WTC11 (cell line): ENCODE measurements around the gene CCDC87. TPM values are rescaled to one million over a fixed set of nuclear protein-coding genes. Genes with fewer than 3 reads are reported as not detected.
A peak's percentile ranks its signal among the peaks of the same experiment; 100 is the strongest.

Source experiments
- ATAC-seq: fragments of 200-7000 bp; cut with Tn5 transposase; 2 replicates; pipeline ENCODE4 v1.10.0; 2021; ENCODE audit warnings: mild to moderate bottlenecking, moderate library complexity
- CTCF ChIA-PET: fragments of 300-600 bp; sonication (Branson Sonifier 250); formaldehyde crosslinking; loops from one replicate; lab custom pipeline; 2021; ENCODE audit warnings: antibody characterized with exemption; lab: Charles Lee
- POLR2A ChIA-PET: fragments of 350-600 bp; sonication (Branson Sonifier 250); formaldehyde crosslinking; loops from one replicate; lab custom pipeline; 2021; ENCODE audit warnings: antibody characterized with exemption; lab: Charles Lee
- DNase-seq: peaks from one replicate; pipeline ENCODE4 v3.0.0; 2021; ENCODE audit warnings: low spot score
- H3K27ac Mint-ChIP-seq: 2 replicates; pipeline ENCODE4 v1.8.0; 2021; ENCODE audit warnings: mixed read lengths
- H3K27me3 Mint-ChIP-seq: 2 replicates; pipeline ENCODE4 v1.8.0; 2021; ENCODE audit warnings: low read depth, mild to moderate bottlenecking, moderate library complexity, mixed read lengths
- H3K36me3 Mint-ChIP-seq: 2 replicates; pipeline ENCODE4 v1.8.0; 2021; ENCODE audit warnings: mixed read lengths
- H3K4me1 Mint-ChIP-seq: 2 replicates; pipeline ENCODE4 v1.8.0; 2022; ENCODE audit warnings: mixed read lengths
- H3K4me3 Mint-ChIP-seq: 2 replicates; pipeline ENCODE4 v1.8.0; 2021; ENCODE audit warnings: mild to moderate bottlenecking, moderate library complexity, mixed read lengths
- H3K9me3 Mint-ChIP-seq: 2 replicates; pipeline ENCODE4 v1.8.0; 2021; ENCODE audit warnings: mixed read lengths
- CREB1 ChIP-seq: sonication (generic); formaldehyde crosslinking; IDR thresholded peaks from 2 replicates; pipeline ENCODE4 v1.8.0; 2023; ENCODE audit warnings: mild to moderate bottlenecking, missing genetic modification reagents
- EMX1 ChIP-seq: fragments of 250-450 bp; sonication (Bioruptor Pico); IDR thresholded peaks from 2 replicates; pipeline ENCODE4 v1.8.0; 2021; ENCODE audit warnings: mild to moderate bottlenecking
- ESRRA ChIP-seq: sonication (generic); formaldehyde crosslinking; IDR thresholded peaks from 2 replicates; pipeline ENCODE4 v1.8.1; 2022; ENCODE audit warnings: mild to moderate bottlenecking, missing genetic modification reagents, borderline replicate concordance
- GTF2I ChIP-seq: fragments of 250-450 bp; sonication (Bioruptor Pico); conservative IDR thresholded peaks from 2 replicates; pipeline ENCODE4 v1.4.0; 2021; ENCODE audit warnings: mild to moderate bottlenecking
- HMGA2 ChIP-seq: fragments of 250-450 bp; sonication (Bioruptor Pico); IDR thresholded peaks from 2 replicates; pipeline ENCODE4 v1.4.0; 2021; ENCODE audit warnings: mild to moderate bottlenecking, moderate library complexity
- IRF2 ChIP-seq: sonication (generic); formaldehyde crosslinking; IDR thresholded peaks from 2 replicates; pipeline ENCODE4 v1.8.0; 2022; ENCODE audit warnings: low read depth, missing genetic modification reagents, borderline replicate concordance
- JUN ChIP-seq: sonication (generic); formaldehyde crosslinking; IDR thresholded peaks from 2 replicates; pipeline ENCODE4 v1.8.0; 2023; ENCODE audit warnings: mild to moderate bottlenecking, missing genetic modification reagents
- KAT7 ChIP-seq: sonication (generic); formaldehyde crosslinking; IDR thresholded peaks from 2 replicates; pipeline ENCODE4 v1.8.1; 2023; ENCODE audit warnings: missing genetic modification reagents, mild to moderate bottlenecking, borderline replicate concordance
- MYBL2 ChIP-seq: sonication (generic); formaldehyde crosslinking; IDR thresholded peaks from 2 replicates; pipeline ENCODE4 v1.8.1; 2023; ENCODE audit warnings: mild to moderate bottlenecking, moderate library complexity, missing genetic modification reagents
- NFATC4 ChIP-seq: fragments of 250-450 bp; sonication (Bioruptor Pico); IDR thresholded peaks from 2 replicates; pipeline ENCODE4 v1.9.0; 2021; ENCODE audit warnings: mild to moderate bottlenecking
- NFE2L1 ChIP-seq: sonication (generic); formaldehyde crosslinking; IDR thresholded peaks from 2 replicates; pipeline ENCODE4 v1.8.1; 2023; ENCODE audit warnings: missing genetic modification reagents
- NR3C1 ChIP-seq: sonication (generic); formaldehyde crosslinking; conservative IDR thresholded peaks from 2 replicates; pipeline ENCODE4 v1.8.1; 2023; ENCODE audit warnings: low read depth, mild to moderate bottlenecking, missing genetic modification reagents
- PRRX2 ChIP-seq: fragments of 250-450 bp; sonication (Bioruptor Pico); IDR thresholded peaks from 2 replicates; pipeline ENCODE4 v1.8.0; 2021; ENCODE audit warnings: mild to moderate bottlenecking
- RELA ChIP-seq: sonication (generic); formaldehyde crosslinking; IDR thresholded peaks from 2 replicates; pipeline ENCODE4 v1.8.1; 2022; ENCODE audit warnings: missing genetic modification reagents, mild to moderate bottlenecking, borderline replicate concordance
- SP1 ChIP-seq: sonication (generic); formaldehyde crosslinking; conservative IDR thresholded peaks from 2 replicates; pipeline ENCODE4 v1.8.1; 2022; ENCODE audit warnings: missing genetic modification reagents
- TEAD1 ChIP-seq: sonication (generic); formaldehyde crosslinking; IDR thresholded peaks from 2 replicates; pipeline ENCODE4 v1.8.0; 2022; ENCODE audit warnings: mild to moderate bottlenecking, missing genetic modification reagents
- ZNF416 ChIP-seq: fragments of 250-450 bp; sonication (Bioruptor Pico); IDR thresholded peaks from 2 replicates; pipeline ENCODE4 v1.9.0; 2021; ENCODE audit warnings: mild to moderate bottlenecking, inconsistent platforms
- total RNA-seq: library from RNA; stranded (reverse); gene quantifications from 3 replicates; pipeline ENCODE4 v1.2.3, GENCODE V29; 2021
- TF ChIP-seq, protein P1 (sequence below): fragments of 250-450 bp; sonication (Bioruptor Pico); IDR thresholded peaks from 2 replicates; pipeline ENCODE4 v1.9.0; 2021; ENCODE audit warnings: moderate library complexity, mild to moderate bottlenecking, inconsistent platforms, borderline replicate concordance
- TF ChIP-seq, protein P2 (sequence below): sonication (generic); formaldehyde crosslinking; IDR thresholded peaks from 2 replicates; pipeline ENCODE4 v1.8.0; 2022; ENCODE audit warnings: mild to moderate bottlenecking, missing genetic modification reagents
- TF ChIP-seq, protein P3 (sequence below): sonication (generic); formaldehyde crosslinking; conservative IDR thresholded peaks from 2 replicates; pipeline ENCODE4 v1.8.1; 2023; ENCODE audit warnings: mild to moderate bottlenecking, low read depth, missing genetic modification reagents, moderate library complexity
- TF ChIP-seq, protein P4 (sequence below): sonication (generic); formaldehyde crosslinking; IDR thresholded peaks from 2 replicates; pipeline ENCODE4 v1.8.1; 2022; ENCODE audit warnings: low read depth, mild to moderate bottlenecking, moderate library complexity, missing genetic modification reagents, borderline replicate concordance
- TF ChIP-seq, protein P5 (sequence below): sonication (generic); formaldehyde crosslinking; IDR thresholded peaks from 2 replicates; pipeline ENCODE4 v1.8.1; 2022; ENCODE audit warnings: mild to moderate bottlenecking, moderate library complexity, missing genetic modification reagents
- TF ChIP-seq, protein P6 (sequence below): fragments of 250-450 bp; sonication (Bioruptor Pico); conservative IDR thresholded peaks from 2 replicates; pipeline ENCODE4 v1.9.0; 2021; ENCODE audit warnings: mild to moderate bottlenecking

Gene CCDC87
- total RNA-seq, 1 experiment from 2014 or later: 0.85 TPM

DNA sequence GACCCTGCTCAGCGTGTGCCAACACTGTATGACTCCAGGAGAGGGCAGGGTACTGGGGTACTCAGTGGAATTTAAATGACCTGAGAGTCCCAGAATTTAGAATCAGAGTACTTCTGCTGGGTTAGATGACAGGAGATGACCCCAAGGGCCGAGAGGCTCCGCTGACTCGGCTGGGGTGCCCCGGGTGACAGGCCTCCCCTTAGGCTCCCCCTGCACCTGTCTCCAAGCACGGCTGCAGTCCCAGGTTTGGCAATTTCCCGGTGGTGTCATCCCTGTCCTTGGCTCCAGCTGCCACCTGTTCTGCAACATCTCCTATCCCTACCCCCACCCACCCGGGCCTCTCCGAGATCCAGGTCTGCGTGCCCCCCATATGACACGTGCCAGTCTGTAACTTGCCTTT lies 44.8 kb downstream of the CCDC87 start:
- Mint-ChIP-seq H3K36me3 (no peaks in the 10 kb centered on the region; the same call in 1 of the 2 replicates), H3K4me3 (peak overlapping the region; percentile 85), H3K27ac (no peak overlapping the region), H3K9me3 (no peaks in the 10 kb centered on the region), H3K27me3 (no peaks in the 10 kb centered on the region), H3K4me1 (peaks cover 38% of the 10 kb centered on the region)
- ChIA-PET CTCF (interaction anchor here (0.9 to 1.0 kb wide), 3 partner anchors 81 to 474 kb away, joined by 3 to 4 read pairs (median 4); partner anchors contain the start of genes PELI3 and RBM4B), POLR2A (no interaction called here)
- ATAC-seq: no peak
- TF ChIP-seq EMX1 (CRISPR knock-in tag) (no peak), SP1 (CRISPR knock-in tag) (no peak), RELA (no peak), TEAD1 (CRISPR knock-in tag) (no peak), HMGA2 (CRISPR knock-in tag) (no peak), ESRRA (CRISPR knock-in tag) (no peak), JUN (CRISPR knock-in tag) (no peak), MYBL2 (CRISPR knock-in tag) (no peak)
- TF ChIP-seq, protein P1, sequence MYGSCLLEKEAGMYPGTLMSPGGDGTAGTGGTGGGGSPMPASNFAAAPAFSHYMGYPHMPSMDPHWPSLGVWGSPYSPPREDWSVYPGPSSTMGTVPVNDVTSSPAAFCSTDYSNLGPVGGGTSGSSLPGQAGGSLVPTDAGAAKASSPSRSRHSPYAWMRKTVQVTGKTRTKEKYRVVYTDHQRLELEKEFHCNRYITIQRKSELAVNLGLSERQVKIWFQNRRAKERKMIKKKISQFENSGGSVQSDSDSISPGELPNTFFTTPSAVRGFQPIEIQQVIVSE (CRISPR knock-in tag): no peak
- DNase-seq: no peak

DNA sequence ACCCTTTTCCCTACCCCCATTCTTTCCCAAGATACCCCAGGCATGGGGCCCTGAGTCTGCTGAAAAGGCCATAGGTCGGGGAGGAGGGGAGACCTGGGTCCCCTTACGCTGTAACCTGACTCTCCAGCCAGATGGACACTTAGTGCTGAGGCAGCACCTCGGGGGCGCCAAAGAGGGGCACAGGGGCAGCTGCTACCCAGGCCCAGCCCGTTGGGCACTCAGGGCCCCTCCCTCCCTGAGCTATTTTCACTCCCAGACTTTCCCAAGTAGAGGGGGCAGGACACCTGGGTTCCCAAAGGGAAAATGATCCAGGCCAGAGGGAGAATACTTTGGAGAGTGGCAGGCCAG lies 45.2 kb downstream of the CCDC87 start:
- Mint-ChIP-seq H3K4me3 (peak overlapping the region; percentile 85), H3K4me1 (peaks cover 38% of the 10 kb centered on the region)
- TF ChIP-seq RELA (no peak), ZNF416 (no peak), CREB1 (CRISPR knock-in tag) (no peak), IRF2 (CRISPR knock-in tag) (no peak), KAT7 (no peak), NFE2L1 (no peak), NFATC4 (CRISPR knock-in tag) (no peak)
- TF ChIP-seq, protein P2, sequence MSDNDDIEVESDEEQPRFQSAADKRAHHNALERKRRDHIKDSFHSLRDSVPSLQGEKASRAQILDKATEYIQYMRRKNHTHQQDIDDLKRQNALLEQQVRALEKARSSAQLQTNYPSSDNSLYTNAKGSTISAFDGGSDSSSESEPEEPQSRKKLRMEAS (CRISPR knock-in tag): 0 out of 2 replicates have a peak, but pooled peaks have one; percentile 5
- TF ChIP-seq, protein P3, sequence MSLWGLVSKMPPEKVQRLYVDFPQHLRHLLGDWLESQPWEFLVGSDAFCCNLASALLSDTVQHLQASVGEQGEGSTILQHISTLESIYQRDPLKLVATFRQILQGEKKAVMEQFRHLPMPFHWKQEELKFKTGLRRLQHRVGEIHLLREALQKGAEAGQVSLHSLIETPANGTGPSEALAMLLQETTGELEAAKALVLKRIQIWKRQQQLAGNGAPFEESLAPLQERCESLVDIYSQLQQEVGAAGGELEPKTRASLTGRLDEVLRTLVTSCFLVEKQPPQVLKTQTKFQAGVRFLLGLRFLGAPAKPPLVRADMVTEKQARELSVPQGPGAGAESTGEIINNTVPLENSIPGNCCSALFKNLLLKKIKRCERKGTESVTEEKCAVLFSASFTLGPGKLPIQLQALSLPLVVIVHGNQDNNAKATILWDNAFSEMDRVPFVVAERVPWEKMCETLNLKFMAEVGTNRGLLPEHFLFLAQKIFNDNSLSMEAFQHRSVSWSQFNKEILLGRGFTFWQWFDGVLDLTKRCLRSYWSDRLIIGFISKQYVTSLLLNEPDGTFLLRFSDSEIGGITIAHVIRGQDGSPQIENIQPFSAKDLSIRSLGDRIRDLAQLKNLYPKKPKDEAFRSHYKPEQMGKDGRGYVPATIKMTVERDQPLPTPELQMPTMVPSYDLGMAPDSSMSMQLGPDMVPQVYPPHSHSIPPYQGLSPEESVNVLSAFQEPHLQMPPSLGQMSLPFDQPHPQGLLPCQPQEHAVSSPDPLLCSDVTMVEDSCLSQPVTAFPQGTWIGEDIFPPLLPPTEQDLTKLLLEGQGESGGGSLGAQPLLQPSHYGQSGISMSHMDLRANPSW (CRISPR knock-in tag): no peak
- TF ChIP-seq, all 79 proteins: peak for 1
- no peak overlapping the region for H3K27ac Mint-ChIP-seq
- ChIA-PET CTCF (interaction anchor here (0.9 to 2.9 kb wide), 4 partner anchors 12 to 130 kb away, joined by 3 to 16 read pairs (median 4); partner anchors contain the start of genes CCDC87, CCS, PELI3 and RBM4B), POLR2A (no interaction called here)
- H3K9me3 Mint-ChIP-seq: no peaks in the 10 kb centered on the region
- DNase-seq (peak; percentile 41), ATAC-seq (no peak)
- no peaks in the 10 kb centered on the region for H3K27me3 Mint-ChIP-seq
- no peaks in the 10 kb centered on the region; the same call in 1 of the 2 replicates for H3K36me3 Mint-ChIP-seq

DNA sequence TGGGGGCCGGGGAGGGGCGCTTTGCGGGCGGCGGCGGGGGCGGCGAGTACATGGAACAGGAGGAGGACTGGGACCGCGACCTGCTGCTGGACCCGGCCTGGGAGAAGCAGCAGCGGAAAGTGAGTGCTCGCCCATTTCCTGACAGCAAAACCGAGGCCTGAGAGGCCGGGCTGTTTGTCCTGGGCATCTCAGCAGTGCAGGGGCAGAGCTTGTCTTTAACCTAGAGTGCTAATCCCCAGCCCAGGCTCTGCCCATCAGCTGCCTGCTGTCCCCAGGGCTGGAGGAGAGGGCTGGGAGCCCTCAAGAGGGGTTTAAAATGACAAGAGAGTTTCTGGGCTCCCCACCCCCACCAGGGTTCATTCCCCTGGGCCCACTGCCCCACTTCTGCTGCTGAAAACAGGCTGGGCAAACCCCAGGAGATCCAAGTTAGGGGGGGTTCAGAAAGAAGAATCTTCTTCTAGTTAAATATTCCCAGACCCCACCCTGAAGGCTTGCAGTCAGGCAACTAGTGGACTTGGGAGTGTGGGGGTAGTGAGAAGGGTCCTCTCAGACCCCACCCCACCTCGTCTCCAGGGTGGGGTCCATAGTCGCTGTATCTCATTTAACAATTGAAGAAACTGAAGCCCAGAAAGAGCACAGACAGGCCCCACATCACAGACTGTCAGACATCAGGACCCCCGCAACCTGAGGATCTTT lies 45.7 kb downstream of the CCDC87 start:
- no peak for ATAC-seq
- Mint-ChIP-seq H3K27ac (0 out of 2 replicates have a peak overlapping the region, but pooled peaks have one; percentile 93), H3K4me3 (peak overlapping the region; percentile 85), H3K9me3 (no peaks in the 10 kb centered on the region), H3K4me1 (peaks cover 38% of the 10 kb centered on the region), H3K36me3 (no peaks in the 10 kb centered on the region; the same call in 1 of the 2 replicates), H3K27me3 (no peaks in the 10 kb centered on the region)
- POLR2A ChIA-PET: interaction anchor here (0.8 to 2.0 kb wide), 8 partner anchors 16 to 130 kb away, joined by 3 to 23 read pairs (median 6); partner anchors contain the start of genes BBS1, CCDC87, CCS and DPP3
- DNase-seq: no peak
- CTCF ChIA-PET: interaction anchor here (0.8 to 2.9 kb wide), 15 partner anchors 12 to 299 kb away, joined by 3 to 34 read pairs (median 5); partner anchors contain the start of genes CCDC87, CCS, DPP3 and MRPL11
- TF ChIP-seq GTF2I (peak; percentile 79), NR3C1 (CRISPR knock-in tag) (no peak), PRRX2 (no peak)
- TF ChIP-seq, protein P4, sequence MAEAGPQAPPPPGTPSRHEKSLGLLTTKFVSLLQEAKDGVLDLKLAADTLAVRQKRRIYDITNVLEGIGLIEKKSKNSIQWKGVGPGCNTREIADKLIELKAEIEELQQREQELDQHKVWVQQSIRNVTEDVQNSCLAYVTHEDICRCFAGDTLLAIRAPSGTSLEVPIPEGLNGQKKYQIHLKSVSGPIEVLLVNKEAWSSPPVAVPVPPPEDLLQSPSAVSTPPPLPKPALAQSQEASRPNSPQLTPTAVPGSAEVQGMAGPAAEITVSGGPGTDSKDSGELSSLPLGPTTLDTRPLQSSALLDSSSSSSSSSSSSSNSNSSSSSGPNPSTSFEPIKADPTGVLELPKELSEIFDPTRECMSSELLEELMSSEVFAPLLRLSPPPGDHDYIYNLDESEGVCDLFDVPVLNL (CRISPR knock-in tag): no peak
- TF ChIP-seq, protein P5, sequence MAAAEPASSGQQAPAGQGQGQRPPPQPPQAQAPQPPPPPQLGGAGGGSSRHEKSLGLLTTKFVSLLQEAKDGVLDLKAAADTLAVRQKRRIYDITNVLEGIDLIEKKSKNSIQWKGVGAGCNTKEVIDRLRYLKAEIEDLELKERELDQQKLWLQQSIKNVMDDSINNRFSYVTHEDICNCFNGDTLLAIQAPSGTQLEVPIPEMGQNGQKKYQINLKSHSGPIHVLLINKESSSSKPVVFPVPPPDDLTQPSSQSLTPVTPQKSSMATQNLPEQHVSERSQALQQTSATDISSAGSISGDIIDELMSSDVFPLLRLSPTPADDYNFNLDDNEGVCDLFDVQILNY (CRISPR knock-in tag): no peak
- TF ChIP-seq, protein P6, sequence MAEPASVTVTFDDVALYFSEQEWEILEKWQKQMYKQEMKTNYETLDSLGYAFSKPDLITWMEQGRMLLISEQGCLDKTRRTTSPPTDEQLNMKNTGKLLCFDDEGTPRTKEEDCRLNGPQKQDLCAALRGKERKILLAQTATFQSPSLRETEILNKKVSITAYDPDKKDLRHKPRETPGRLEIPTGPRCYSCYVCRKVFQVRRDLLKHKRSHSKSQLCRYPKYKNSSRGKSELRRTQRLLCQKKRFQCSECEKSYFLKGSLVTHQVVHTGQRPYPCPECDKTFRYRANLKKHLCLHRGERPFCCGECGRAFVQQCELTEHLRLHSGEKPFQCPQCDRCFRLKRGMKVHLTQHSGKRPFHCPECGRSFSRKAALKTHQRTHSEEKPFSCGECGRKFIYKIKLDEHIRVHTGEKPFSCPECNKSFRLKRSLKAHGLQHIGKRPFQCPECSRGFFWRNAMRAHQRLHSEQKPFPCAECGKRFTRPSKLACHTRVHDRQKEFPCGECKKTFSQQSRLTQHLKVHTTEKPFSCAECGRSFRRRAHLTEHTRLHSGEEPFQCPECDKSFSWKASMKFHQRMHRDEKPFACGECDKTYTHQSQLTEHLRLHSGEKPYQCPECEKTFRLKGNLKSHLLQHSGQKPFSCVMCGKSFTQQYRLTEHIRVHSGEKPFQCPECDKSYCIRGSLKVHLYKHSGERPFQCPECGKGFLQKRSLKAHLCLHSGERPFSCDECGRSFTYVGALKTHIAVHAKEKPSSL (CRISPR knock-in tag): no peak
